Measurements from ENCODE around the gene ATP7B.

The ATP7B gene

DNA sequence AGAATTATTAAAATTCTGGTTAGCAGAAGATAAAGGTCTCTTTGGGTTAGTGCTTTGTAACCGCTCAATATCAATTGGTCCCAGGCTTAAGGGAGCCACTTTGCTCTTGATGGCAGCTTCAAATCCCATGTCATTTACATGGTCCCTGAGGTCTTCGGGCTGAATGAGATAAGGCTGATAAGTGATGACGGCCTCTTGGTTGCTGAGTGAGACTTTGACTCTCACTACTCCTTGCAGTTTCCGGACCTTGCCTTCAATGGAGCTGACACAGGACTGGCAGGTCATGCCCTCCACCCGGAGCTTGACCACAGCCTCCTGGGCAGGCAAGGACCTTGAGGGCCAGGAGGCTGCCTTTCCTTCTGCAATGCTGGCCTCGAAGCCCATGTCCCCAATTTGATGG lies 36.8 kb downstream of the ATP7B start:
- no peaks in the 10 kb centered on the region for H3K4me1 ChIP-seq (ENCODE audit: control insufficient read depth, insufficient read depth, low read length)
- H3K36me3 ChIP-seq (ENCODE audit: insufficient read depth, low read length) = no peaks in the 10 kb centered on the region
- no peaks in the 10 kb centered on the region for H3K9me3 ChIP-seq (replicated peaks; ENCODE audit: low read length)
- H3K4me2 ChIP-seq (ENCODE audit: low read length) = no peak overlapping the region
- no peak overlapping the region for H3K9ac ChIP-seq (ENCODE audit: low read depth, low read length)
- no peak overlapping the region for H3K4me3 ChIP-seq (ENCODE audit: low read length)
- no peaks in the 10 kb centered on the region for H3K27me3 ChIP-seq (ENCODE audit: control insufficient read depth, insufficient read depth, low read length)

DNA sequence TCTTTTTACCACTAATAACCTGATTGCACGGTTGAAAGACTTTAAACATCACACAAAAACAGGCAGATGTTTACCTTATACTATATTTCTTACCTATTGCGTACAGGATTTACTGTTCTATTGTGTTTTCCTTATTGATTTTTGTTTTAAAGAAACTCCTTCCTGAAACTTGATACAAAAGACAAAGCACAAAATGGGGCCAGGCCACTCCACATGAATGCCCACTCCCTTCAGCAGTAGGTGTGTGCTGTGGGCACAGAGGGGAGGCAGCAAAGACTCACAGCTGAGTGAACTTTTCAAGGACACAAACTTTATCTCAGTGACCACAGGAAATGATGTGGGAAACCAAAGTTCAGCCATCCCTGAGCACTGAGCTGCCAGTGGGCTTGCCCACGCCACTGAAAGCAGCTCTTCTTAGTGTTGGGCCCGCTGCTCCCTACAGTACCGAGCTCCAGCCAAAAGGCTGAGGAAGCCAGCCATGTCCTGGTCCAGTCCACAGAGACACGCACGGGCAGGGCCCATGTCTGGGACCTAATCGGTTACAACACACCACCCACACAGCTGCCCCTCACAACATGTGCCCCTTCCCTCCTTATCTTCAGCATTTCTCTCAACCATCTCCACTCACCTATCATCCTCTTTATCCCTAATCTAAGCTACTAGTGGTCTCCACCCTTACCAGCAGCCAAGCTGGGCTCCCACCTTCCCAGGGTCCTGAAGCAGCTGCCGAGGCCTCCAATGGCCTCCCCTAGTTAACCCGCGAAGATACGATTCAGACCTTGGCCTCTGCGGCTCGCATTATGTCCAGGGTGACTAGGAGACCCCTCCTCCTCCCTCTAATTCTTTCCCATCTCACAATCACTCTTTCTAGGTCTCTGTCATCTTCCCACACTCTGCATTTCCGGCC lies 39.5 kb downstream of the ATP7B start:
- Histone ChIP-seq H3K27me3 (ENCODE audit: control insufficient read depth, insufficient read depth, low read length) (no peaks in the 10 kb centered on the region), H3K9me3 (replicated peaks; ENCODE audit: low read length) (no peaks in the 10 kb centered on the region), H3K4me2 (ENCODE audit: low read length) (no peak overlapping the region), H3K9ac (ENCODE audit: low read depth, low read length) (no peak overlapping the region), H3K36me3 (ENCODE audit: insufficient read depth, low read length) (no peaks in the 10 kb centered on the region), H3K4me1 (ENCODE audit: control insufficient read depth, insufficient read depth, low read length) (no peaks in the 10 kb centered on the region), H3K4me3 (ENCODE audit: low read length) (no peak overlapping the region)

DNA sequence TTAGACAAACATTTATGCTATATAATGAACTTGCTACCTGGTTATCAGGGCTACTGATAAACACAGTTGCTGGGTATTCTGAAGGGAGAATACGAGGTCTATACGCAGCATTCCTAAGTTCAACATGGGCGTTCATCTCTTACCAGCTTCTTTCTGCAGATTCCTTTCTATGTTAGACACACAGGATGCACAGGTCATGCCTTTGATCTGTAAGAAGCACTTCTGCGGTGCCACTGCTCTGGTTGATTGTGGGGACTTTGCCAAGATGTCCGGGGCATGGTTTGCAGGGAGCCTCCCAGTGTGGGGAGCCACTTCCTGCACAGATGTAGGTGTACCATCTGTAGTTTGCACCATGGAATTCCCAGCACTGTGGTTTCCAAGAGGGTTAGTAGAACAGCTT lies 40.9 kb downstream of the ATP7B start:
- no peak overlapping the region for H3K9ac ChIP-seq (ENCODE audit: low read depth, low read length)
- H3K4me1 ChIP-seq (ENCODE audit: control insufficient read depth, insufficient read depth, low read length) = no peaks in the 10 kb centered on the region
- no peaks in the 10 kb centered on the region for H3K9me3 ChIP-seq (replicated peaks; ENCODE audit: low read length)
- H3K36me3 ChIP-seq (ENCODE audit: insufficient read depth, low read length) = no peaks in the 10 kb centered on the region
- no peak overlapping the region for H3K4me3 ChIP-seq (ENCODE audit: low read length)
- H3K27me3 ChIP-seq (ENCODE audit: control insufficient read depth, insufficient read depth, low read length) = peaks cover under 1% of the 10 kb centered on the region
- H3K4me2 ChIP-seq (ENCODE audit: low read length) = no peak overlapping the region

DNA sequence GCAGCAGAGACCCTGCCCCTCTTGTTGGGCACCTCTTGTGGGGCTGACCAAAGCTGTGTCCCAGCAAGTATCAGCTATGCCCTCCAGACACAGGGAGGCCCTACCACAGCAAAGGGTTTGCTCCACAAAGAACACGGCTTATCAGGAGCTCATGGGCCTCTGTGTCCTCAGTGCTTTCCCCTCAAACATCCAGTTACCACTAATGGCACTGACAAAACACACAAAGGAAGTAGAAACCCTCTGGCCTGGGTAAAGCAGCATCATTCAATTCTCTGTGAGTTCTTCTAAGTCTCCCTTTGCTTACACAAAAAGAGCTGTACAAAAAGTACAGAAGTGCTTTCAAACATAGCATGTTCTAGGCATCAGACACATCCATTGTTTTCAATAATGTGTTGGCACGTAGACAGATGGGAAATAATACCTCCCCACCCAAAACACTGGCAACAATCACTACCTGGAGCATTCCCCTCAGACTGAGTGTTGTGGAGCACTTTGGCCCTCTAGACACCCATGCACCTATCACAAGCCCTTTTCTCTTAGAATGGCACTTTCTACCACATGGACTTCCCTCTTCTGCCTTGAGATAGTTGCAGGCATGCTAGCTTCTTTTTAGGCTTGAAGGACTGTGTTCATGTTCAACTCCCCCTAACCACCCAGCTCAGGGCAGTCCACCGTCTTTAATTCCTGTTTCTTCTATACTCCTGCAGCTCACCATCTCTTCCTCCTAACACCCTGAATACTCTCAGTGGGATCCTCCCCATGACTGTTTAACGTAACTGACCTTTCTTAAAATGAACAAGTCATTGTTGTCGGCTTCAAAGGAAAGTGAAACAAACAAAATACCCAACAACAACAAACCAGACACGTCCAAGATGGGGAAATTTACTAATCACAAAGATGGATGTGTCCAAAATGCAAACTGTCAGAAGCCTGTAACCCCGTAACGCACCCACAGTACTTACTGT lies 43.5 kb downstream of the ATP7B start:
- Histone ChIP-seq H3K4me1 (ENCODE audit: control insufficient read depth, insufficient read depth, low read length) (no peaks in the 10 kb centered on the region), H3K27me3 (ENCODE audit: control insufficient read depth, insufficient read depth, low read length) (peaks cover 6% of the 10 kb centered on the region), H3K9me3 (replicated peaks; ENCODE audit: low read length) (no peaks in the 10 kb centered on the region), H3K9ac (ENCODE audit: low read depth, low read length) (no peak overlapping the region), H3K4me3 (ENCODE audit: low read length) (no peak overlapping the region), H3K36me3 (ENCODE audit: insufficient read depth, low read length) (no peaks in the 10 kb centered on the region), H3K4me2 (ENCODE audit: low read length) (no peak overlapping the region)

DNA sequence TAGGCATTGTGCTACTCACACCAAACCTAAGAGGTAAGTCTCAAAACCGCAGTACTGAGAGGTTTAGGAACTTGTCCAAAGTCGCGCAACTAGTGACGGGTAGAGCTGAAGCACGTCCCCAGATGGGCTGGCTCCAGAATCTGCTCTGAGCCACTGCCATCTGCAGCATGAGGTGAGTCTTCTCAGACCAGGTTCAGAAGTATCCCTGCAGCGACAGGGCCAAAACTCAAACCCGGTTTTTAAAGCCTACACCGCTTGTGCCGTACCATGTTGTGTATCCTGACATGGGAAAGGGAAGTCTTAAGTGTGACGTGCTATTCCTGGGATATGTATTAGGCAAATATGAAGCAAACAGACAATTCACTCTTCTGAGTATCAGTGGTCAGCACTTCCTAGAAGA lies 45.1 kb downstream of the ATP7B start:
- Histone ChIP-seq H3K36me3 (ENCODE audit: insufficient read depth, low read length) (no peaks in the 10 kb centered on the region), H3K27me3 (ENCODE audit: control insufficient read depth, insufficient read depth, low read length) (peaks cover 6% of the 10 kb centered on the region), H3K9ac (ENCODE audit: low read depth, low read length) (no peak overlapping the region), H3K9me3 (replicated peaks; ENCODE audit: low read length) (no peaks in the 10 kb centered on the region), H3K4me2 (ENCODE audit: low read length) (no peak overlapping the region), H3K4me3 (ENCODE audit: low read length) (no peak overlapping the region), H3K4me1 (ENCODE audit: control insufficient read depth, insufficient read depth, low read length) (no peaks in the 10 kb centered on the region)

DNA sequence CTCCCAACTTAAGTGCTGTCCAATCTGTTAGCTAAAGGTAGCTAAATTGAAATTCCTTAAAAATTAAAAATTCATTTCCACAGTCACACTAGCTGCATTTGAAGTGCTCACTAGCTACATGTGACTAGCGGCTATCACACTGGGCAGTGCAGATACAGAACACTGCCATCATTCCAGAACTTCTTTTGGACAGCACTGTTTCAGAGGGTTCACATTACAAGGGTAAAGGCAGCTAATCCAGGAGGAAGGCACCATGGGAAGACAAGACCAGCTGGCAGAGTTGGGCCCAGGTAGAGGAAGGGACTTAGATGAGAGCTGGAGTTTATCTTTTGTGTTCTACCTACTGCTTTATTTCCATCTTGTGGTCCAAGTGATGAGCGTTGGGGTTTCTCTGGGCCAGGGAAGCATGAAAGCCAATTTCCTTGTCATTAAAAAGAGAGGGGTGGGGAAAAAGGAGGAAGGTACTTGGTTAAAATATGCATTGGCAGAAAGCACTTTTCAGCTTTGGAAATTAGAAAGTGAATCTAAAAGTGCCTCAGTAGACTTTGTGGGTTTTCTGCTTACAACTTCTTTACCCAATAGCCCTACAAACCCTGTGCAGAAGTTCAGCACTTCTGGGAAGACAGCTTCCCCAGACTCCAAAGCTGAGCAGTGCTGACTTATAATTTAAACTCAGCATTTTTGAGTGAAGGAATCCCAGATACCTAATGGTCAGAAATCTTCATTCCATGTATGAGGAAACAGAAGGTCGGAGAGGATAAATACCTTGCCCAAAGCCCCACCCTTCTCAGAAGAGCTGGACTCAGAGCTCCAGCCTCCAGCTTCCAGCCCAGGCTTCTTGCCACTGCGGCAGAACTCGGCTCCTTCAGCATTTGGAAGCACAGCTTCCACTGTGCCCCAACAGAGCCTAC lies 49.5 kb downstream of the ATP7B start:
- H3K9me3 ChIP-seq (replicated peaks; ENCODE audit: low read length) = no peaks in the 10 kb centered on the region
- H3K4me3 ChIP-seq (ENCODE audit: low read length) = no peak overlapping the region
- H3K36me3 ChIP-seq (ENCODE audit: insufficient read depth, low read length) = no peaks in the 10 kb centered on the region
- no peaks in the 10 kb centered on the region for H3K4me1 ChIP-seq (ENCODE audit: control insufficient read depth, insufficient read depth, low read length)
- H3K27me3 ChIP-seq (ENCODE audit: control insufficient read depth, insufficient read depth, low read length) = peaks cover 6% of the 10 kb centered on the region
- no peak overlapping the region for H3K9ac ChIP-seq (ENCODE audit: low read depth, low read length)
- no peak overlapping the region for H3K4me2 ChIP-seq (ENCODE audit: low read length)

DNA sequence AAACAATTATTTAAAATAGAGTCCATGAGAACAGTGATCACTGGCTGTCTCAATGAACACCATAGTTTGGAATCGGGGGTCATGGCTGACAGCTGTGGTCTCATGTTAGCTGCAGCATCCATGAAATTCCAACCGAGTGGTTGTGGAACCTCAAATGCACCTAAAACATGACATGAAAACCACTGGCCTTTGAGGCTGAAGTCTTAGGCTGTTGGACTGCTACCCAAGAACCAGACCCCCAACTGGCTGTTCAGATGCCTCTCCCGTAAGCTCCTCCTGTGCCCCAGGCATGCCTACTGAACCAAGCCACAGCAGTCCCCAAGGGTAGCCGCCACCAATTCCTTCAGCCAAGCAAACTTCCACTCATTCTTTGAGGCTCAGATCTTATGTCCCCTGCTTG lies 50.5 kb downstream of the ATP7B start:
- no peak overlapping the region for H3K9ac ChIP-seq (ENCODE audit: low read depth, low read length)
- H3K36me3 ChIP-seq (ENCODE audit: insufficient read depth, low read length) = no peaks in the 10 kb centered on the region
- H3K4me3 ChIP-seq (ENCODE audit: low read length) = no peak overlapping the region
- no peaks in the 10 kb centered on the region for H3K9me3 ChIP-seq (replicated peaks; ENCODE audit: low read length)
- H3K4me2 ChIP-seq (ENCODE audit: low read length) = no peak overlapping the region
- peaks cover 6% of the 10 kb centered on the region for H3K27me3 ChIP-seq (ENCODE audit: control insufficient read depth, insufficient read depth, low read length)
- peaks cover 8% of the 10 kb centered on the region for H3K4me1 ChIP-seq (ENCODE audit: control insufficient read depth, insufficient read depth, low read length)

DNA sequence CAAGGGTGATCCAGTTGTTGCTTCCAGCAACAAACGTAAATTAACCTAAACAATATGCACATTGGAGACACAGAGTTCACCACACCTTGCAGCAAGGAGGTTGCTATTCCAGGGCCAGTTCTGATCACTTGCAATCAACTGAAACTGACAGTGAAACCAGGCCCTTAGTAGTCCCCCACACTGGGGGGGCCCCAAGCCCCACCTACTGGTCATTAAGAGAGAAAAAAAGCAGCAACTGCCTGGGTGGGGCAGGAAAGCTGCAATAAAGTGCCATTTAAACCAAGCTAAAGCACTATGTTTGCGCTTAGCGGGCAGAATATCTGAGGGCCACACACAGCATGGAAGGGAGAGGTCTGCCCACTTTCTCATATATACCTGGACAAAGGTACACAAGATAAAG lies 51.5 kb downstream of the ATP7B start:
- Histone ChIP-seq H3K9me3 (replicated peaks; ENCODE audit: low read length) (no peaks in the 10 kb centered on the region), H3K4me1 (ENCODE audit: control insufficient read depth, insufficient read depth, low read length) (peaks cover 17% of the 10 kb centered on the region), H3K27me3 (ENCODE audit: control insufficient read depth, insufficient read depth, low read length) (peaks cover under 1% of the 10 kb centered on the region), H3K4me2 (ENCODE audit: low read length) (no peak overlapping the region), H3K36me3 (ENCODE audit: insufficient read depth, low read length) (no peaks in the 10 kb centered on the region), H3K4me3 (ENCODE audit: low read length) (no peak overlapping the region), H3K9ac (ENCODE audit: low read depth, low read length) (no peak overlapping the region)

DNA sequence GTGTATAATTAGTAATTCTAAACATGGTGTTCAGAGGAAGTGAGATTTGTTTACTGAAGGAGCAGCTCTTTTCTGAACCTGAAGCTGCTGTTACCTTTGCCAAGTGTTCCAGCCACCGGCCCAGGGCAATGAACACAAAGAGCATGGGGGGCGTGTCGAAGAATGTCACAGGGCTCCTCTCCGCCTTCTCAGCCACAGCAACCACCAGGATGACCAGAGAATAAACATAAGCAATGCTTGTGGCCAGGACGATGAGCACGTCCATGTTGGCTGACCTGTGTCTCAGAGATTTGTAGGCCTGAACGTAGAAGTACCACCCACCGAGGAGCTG lies 53.1 kb downstream of the ATP7B start:
- no peak overlapping the region for H3K4me2 ChIP-seq (ENCODE audit: low read length)
- no peak overlapping the region for H3K4me3 ChIP-seq (ENCODE audit: low read length)
- H3K9ac ChIP-seq (ENCODE audit: low read depth, low read length) = no peak overlapping the region
- no peaks in the 10 kb centered on the region for H3K36me3 ChIP-seq (ENCODE audit: insufficient read depth, low read length)
- peaks cover 20% of the 10 kb centered on the region for H3K4me1 ChIP-seq (ENCODE audit: control insufficient read depth, insufficient read depth, low read length)
- no peaks in the 10 kb centered on the region for H3K27me3 ChIP-seq (ENCODE audit: control insufficient read depth, insufficient read depth, low read length)
- H3K9me3 ChIP-seq (replicated peaks; ENCODE audit: low read length) = no peaks in the 10 kb centered on the region

DNA sequence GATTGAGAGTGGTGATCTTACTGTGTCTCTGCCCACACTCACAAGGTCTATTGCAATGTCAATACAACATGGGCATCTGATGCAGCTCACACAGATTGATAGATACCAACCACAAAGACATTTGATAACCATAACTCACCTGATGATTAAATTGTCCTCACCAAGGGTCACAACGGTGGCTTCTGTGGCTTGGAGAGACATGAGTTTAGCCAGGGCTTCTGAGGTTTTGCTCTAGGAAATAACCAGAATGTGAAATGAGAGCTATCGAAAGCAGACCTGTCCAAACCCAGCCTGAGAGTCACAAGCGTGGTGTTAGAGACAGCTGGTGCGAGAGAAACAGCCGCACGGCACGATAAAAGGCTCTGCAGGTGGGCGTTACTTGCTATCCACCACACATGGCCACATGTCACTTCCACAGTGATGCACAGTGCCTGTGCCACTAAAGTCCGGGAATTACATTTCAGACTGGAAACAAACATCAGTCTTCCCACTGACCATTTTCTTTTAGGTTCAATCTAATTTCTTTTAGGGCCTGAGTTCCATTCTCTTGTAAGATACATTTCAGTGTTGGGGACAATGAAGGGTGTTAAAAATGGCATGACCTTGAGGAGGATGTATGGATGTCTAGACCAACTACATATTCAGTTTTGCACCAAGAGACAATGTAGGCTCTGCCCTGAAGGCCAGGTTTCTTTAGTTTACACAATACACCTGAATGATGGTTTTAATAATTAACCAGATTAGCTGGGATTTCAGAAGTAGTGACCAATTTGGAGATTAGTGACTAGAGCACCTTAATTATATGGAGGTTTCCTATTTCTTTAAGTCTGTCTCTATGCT lies 53.7 kb downstream of the ATP7B start:
- Histone ChIP-seq H3K4me2 (ENCODE audit: low read length) (no peak overlapping the region), H3K9ac (ENCODE audit: low read depth, low read length) (no peak overlapping the region), H3K4me3 (ENCODE audit: low read length) (no peak overlapping the region), H3K36me3 (ENCODE audit: insufficient read depth, low read length) (no peaks in the 10 kb centered on the region), H3K4me1 (ENCODE audit: control insufficient read depth, insufficient read depth, low read length) (peaks cover 20% of the 10 kb centered on the region), H3K27me3 (ENCODE audit: control insufficient read depth, insufficient read depth, low read length) (no peaks in the 10 kb centered on the region), H3K9me3 (replicated peaks; ENCODE audit: low read length) (no peaks in the 10 kb centered on the region)
